ENCODE measurements around the gene ZNF519. TPM values are rescaled to one million over a fixed set of nuclear protein-coding genes. Genes with fewer than 3 reads are reported as not detected.
"Not testable (repeated sequence)": the region's sequence is repeated elsewhere in the genome, so short reads cannot be mapped to it uniquely, and the experiment has no call there.

Gene ZNF519
- total RNA-seq, 3 donors from 2014 or later: 7.9 to 18.4 (median 9.1) TPM

GRCh38 chr18:14172142-14173115 lies 40.2 kb upstream of the ZNF519 start:
- H3K4me3 ChIP-seq; intact Hi-C loops (cut with DNase I; ENCODE audit: low total_unique reads); H3K27ac ChIP-seq; H3K27me3 ChIP-seq; DNase-seq (ENCODE audit: low spot score in 2 of 2); H3K9me3 ChIP-seq; H3K36me3 ChIP-seq; H3K4me1 ChIP-seq: not testable (repeated sequence)

DNA sequence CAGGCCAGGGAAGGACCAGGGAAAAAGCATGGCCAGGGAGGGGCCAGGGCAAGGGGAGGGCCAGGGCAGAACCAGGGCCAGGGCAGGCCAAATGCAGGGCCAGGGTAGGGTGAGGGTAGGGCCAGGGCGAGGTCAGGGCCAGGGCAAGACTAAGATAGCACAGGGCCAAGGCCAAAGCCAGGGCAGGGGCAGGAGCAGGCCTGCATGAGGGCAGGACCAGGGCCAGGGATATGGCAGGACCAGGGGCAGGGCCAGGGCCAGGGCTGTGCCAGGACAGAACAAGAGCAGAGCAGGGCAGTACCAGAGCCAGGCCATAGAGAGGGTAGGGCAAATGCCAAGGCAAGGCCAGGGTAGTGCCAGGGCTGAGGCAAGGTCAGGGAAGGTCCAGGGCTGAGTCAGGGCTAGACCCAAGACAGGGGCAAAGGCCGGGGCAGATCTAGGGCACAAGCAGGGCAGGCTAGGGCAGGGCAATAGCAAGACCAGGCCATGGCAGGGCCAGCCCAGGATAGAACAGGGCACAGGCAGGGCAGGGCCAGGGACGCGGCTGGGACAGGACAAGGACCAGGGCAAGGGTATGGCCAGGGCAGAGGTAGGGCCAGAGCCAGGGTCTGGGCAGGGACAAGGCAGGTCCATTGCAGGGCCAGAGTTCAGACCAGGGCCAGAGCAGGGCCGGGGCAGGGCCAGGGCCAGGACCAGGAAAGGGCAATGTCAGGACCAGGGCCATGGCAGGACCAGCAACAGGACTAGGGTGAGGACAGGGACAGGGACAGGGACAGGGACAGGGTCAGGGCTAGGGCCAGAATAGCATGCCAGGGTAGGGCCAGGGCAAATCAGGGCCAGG lies 39.3 kb upstream of the ZNF519 start:
- H3K27ac ChIP-seq; H3K4me1 ChIP-seq; H3K4me3 ChIP-seq; intact Hi-C loops (cut with DNase I; ENCODE audit: low total_unique reads); H3K27me3 ChIP-seq; DNase-seq (ENCODE audit: low spot score in 2 of 2); H3K9me3 ChIP-seq; H3K36me3 ChIP-seq: not testable (repeated sequence)

DNA sequence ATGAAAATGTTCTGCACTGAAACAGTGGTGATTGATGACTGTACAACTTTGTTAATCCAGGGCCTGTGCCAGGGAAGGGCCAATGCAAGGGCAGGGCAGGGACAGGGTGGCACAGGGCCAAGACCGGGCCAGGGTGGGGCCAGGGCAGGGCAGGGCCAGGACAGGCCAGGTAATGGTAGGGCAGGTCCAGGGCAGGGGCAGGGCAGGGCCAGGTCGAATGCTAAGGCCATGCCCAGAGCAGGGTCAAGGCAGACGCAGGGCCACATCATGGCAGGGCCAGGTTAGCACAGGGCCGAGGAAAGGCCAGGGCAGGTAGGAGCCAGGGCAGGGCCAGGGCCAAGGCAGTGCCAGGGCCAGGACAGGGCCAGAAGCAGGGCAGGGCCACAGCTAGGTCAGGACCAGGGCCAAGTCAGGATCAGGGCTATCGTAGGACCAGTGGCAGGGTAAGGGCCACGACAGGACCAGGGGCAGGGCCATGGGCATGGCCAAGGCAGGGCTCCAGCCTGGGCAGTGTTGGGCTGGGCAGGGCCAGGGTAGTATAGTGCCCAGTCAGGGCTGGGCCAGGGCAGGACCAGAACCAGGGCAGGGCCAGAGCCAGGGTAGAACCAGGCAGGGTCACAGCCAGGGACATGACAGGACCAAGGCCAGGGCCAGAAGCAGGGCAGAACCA lies 38.3 kb upstream of the ZNF519 start:
- H3K4me1 ChIP-seq; H3K4me3 ChIP-seq; H3K9me3 ChIP-seq; intact Hi-C loops (cut with DNase I; ENCODE audit: low total_unique reads); H3K27ac ChIP-seq; H3K36me3 ChIP-seq; H3K27me3 ChIP-seq: not testable (repeated sequence)
- DNase-seq (ENCODE audit: low spot score in 2 of 2): peak in 1 of 2 donors; percentile 35

- H3K4me3 ChIP-seq; H3K27ac ChIP-seq; H3K9me3 ChIP-seq; H3K4me1 ChIP-seq; H3K36me3 ChIP-seq; intact Hi-C loops (cut with DNase I; ENCODE audit: low total_unique reads); H3K27me3 ChIP-seq: not testable (repeated sequence)
- peak in 1 of 2 donors; percentile 41 for DNase-seq (ENCODE audit: low spot score in 2 of 2)
Observed at GRCh38 chr18:14162915-14163314, 30.7 kb upstream of the ZNF519 start.

- intact Hi-C loops (cut with DNase I; ENCODE audit: low total_unique reads); H3K9me3 ChIP-seq; H3K27me3 ChIP-seq; H3K27ac ChIP-seq; H3K4me3 ChIP-seq; DNase-seq (ENCODE audit: low spot score in 2 of 2); H3K36me3 ChIP-seq; H3K4me1 ChIP-seq: not testable (repeated sequence)
Observed at GRCh38 chr18:14151564-14152113, 19.4 kb upstream of the ZNF519 start.

DNA sequence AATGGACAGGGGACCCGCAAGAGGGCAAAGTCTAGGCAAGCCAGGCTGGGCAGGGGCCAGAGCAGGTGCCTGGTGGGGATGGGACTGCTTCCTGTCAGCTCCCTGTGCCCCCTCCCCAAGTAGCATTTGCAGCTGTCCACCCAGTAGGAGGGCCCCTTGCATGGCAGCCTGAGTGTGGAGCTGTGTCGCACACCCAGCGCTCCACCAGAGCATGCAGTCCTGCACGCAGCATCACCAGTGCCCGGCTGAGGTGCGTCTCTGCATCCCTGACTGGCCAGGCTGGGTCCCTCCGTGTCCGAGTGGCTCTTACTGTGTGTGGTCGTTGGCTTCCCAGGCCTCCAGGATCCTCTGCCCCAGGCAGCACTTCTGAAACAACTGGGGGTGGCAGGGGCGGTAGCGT lies 18.5 kb upstream of the ZNF519 start:
- not testable (repeated sequence) for DNase-seq (ENCODE audit: low spot score in 2 of 2)

DNA sequence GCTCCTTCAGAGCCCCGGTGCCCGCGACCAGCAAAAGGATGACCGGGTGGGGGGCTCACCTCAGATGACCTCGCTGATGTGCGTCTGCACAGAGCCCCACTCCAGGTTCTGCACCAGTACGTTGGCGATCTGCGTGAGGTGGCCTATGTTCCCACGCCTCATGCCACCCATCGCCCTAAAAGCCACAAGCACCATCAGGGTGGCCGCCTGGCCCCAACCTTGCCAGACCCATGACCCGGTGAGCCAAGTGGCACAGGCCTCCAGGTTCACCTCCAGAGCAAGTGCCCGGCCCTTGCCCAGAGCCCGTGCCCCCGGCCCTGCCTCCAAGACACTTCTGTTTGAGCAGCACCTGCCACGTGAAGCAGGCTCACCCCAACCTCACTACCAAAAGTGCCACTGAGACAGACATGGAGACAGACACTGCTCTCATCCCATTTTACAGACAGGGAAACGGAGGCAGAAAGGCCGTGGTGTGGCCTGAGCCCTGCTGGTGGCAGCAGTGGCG lies 17.7 kb upstream of the ZNF519 start:
- intact Hi-C loops (cut with DNase I; ENCODE audit: low total_unique reads); H3K27ac ChIP-seq; H3K27me3 ChIP-seq; H3K36me3 ChIP-seq; H3K4me1 ChIP-seq; DNase-seq (ENCODE audit: low spot score in 2 of 2); H3K9me3 ChIP-seq; H3K4me3 ChIP-seq: not testable (repeated sequence)

More for the DNA sequence above, 18.5 kb upstream of the ZNF519 start:
- H3K27ac ChIP-seq; H3K4me3 ChIP-seq; H3K9me3 ChIP-seq; H3K27me3 ChIP-seq; intact Hi-C loops (cut with DNase I; ENCODE audit: low total_unique reads); H3K36me3 ChIP-seq; H3K4me1 ChIP-seq: not testable (repeated sequence)

DNA sequence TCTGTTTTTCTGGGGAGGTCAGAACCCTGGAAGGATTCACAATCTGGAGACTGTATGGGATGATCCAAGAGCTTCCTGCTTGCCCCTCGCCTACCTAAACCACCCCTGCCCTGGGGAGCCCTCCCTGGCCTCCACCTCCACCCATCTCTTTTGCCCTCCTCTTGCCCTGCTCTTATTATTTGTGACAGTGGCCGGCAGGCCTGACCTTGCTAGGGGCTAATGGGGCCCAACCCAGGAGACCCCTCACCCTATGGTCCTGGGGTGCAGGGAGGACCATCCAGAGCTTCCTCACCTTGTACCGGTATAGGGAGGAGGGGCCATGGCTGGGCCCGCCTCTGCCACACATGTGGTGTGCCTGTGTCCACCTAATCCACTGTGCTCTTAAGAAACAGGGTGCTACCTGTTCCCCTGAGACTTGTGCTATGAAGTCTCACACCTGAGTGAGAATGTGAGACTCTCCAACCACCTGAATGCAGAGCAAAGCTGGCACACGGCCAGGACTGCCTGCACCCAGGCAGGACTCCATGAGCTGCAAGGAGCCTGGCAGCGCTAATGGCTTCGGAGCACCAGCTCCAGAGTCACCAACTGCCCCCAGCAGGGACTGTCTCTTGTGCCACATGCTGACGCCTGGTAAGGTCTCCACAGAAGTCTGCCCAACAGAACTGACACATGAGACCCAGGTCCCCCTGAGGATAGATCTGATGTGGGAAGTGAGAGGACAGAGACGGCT lies 17.1 kb upstream of the ZNF519 start:
- H3K4me1 ChIP-seq; H3K9me3 ChIP-seq; H3K36me3 ChIP-seq; H3K4me3 ChIP-seq; intact Hi-C loops (cut with DNase I; ENCODE audit: low total_unique reads); H3K27ac ChIP-seq; H3K27me3 ChIP-seq; DNase-seq (ENCODE audit: low spot score in 2 of 2): not testable (repeated sequence)

GRCh38 chr18:14147935-14148865 lies 16.0 kb upstream of the ZNF519 start:
- H3K4me3 ChIP-seq; DNase-seq (ENCODE audit: low spot score in 2 of 2); H3K9me3 ChIP-seq; H3K27ac ChIP-seq; H3K36me3 ChIP-seq; H3K27me3 ChIP-seq; intact Hi-C loops (cut with DNase I; ENCODE audit: low total_unique reads); H3K4me1 ChIP-seq: not testable (repeated sequence)

DNA sequence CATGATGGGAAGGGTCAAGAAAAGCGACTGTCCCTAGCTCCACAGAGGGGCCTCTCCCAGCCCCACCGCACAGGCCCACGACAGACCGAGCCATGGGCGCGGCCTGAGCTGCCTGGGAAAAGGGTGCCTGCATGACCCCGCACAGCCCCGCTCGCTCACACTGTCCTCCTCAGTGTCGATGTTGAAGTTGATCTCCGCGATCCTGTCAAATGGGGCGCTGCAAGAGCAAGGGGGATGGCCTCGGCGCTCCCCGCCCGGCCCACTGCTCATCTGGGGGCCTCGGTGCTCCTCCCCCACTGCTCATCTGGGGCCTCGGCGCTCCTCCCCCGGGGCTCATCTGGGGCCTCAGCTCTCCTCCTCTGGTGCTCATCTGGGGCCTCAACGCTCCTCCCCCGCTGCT lies 14.5 kb upstream of the ZNF519 start:
- H3K27me3 ChIP-seq; H3K4me3 ChIP-seq; H3K27ac ChIP-seq; DNase-seq (ENCODE audit: low spot score in 2 of 2); H3K4me1 ChIP-seq; H3K9me3 ChIP-seq; intact Hi-C loops (cut with DNase I; ENCODE audit: low total_unique reads); H3K36me3 ChIP-seq: not testable (repeated sequence)

- DNase-seq (ENCODE audit: low spot score in 2 of 2); H3K27ac ChIP-seq; H3K4me1 ChIP-seq; intact Hi-C loops (cut with DNase I; ENCODE audit: low total_unique reads); H3K36me3 ChIP-seq; H3K27me3 ChIP-seq; H3K9me3 ChIP-seq; H3K4me3 ChIP-seq: not testable (repeated sequence)
Observed at GRCh38 chr18:14145581-14146338, 13.5 kb upstream of the ZNF519 start.
